Fibroblast of villous mesenchyme (primary cell): ENCODE measurements around the gene GMCL1. TPM values are rescaled to one million over a fixed set of nuclear protein-coding genes. Genes with fewer than 3 reads are reported as not detected.
"Not testable (repeated sequence)": the region's sequence is repeated elsewhere in the genome, so short reads cannot be mapped to it uniquely, and the experiment has no call there.

Experiments
- DNase-seq: peaks from one replicate; pipeline ENCODE4 v3.0.0-alpha.2; 2010; ENCODE audit warnings: low read depth
- H3K4me3 ChIP-seq: 2 replicates; pipeline ENCODE4 v1.5.1; 2011; ENCODE audit warnings: low read depth, mild to moderate bottlenecking, low read length
- CTCF ChIP-seq: IDR thresholded peaks from 2 replicates; pipeline ENCODE4 v1.5.1; 2012; ENCODE audit warnings: low read depth, mild to moderate bottlenecking, low read length; ENCODE audit not compliant: insufficient read depth
- total RNA-seq: library from RNA; depleted of rRNA; stranded (reverse); fragments of >200 nt; gene quantifications from 2 replicates; pipeline ENCODE4 v1.2.3, GENCODE V29; 2012

The GMCL1 gene
- total RNA-seq, 1 donor = 12.5 TPM

GRCh38 chr2:69798290-69798908, 31.1 kb upstream of the GMCL1 start:
- no peak for TF ChIP-seq CTCF

GRCh38 chr2:69798909-69799526, 30.4 kb upstream of the GMCL1 start:
- TF ChIP-seq CTCF = no peak
- peak overlapping the region; percentile 53 for H3K4me3 ChIP-seq
- peak; percentile 82 for DNase-seq

More at GRCh38 chr2:69798290-69798908, 31.1 kb upstream of the GMCL1 start:
- peak; percentile 61 for DNase-seq
- H3K4me3 ChIP-seq = peak overlapping the region; percentile 53

GRCh38 chr2:69801745-69802290, 27.6 kb upstream of the GMCL1 start:
- no peak overlapping the region for H3K4me3 ChIP-seq
- no peak for TF ChIP-seq CTCF
- DNase-seq = no peak

GRCh38 chr2:69802781-69803367, 26.6 kb upstream of the GMCL1 start:
- DNase-seq, H3K4me3 ChIP-seq: not testable (repeated sequence)

- H3K4me3 ChIP-seq = no peak overlapping the region
- TF ChIP-seq CTCF = no peak
- DNase-seq = no peak
Measured at GRCh38 chr2:69804416-69804815, 25.0 kb upstream of the GMCL1 start.

GRCh38 chr2:69805887-69806286, 23.6 kb upstream of the GMCL1 start:
- no peak overlapping the region for H3K4me3 ChIP-seq
- TF ChIP-seq CTCF = no peak

GRCh38 chr2:69807821-69808540, 21.5 kb upstream of the GMCL1 start:
- no peak overlapping the region for H3K4me3 ChIP-seq
- DNase-seq = no peak
- TF ChIP-seq CTCF = no peak

More at GRCh38 chr2:69805887-69806286, 23.6 kb upstream of the GMCL1 start:
- no peak for DNase-seq
